Hepatocyte (in vitro differentiated cells): ENCODE data around the gene RABL6. TPM values are rescaled to one million over a fixed set of nuclear protein-coding genes. Genes with fewer than 3 reads are reported as not detected.
"Not testable (repeated sequence)": the region's sequence is repeated elsewhere in the genome, so short reads cannot be mapped to it uniquely, and the experiment has no call there.

ENCODE experiments used
- DNase-seq: peaks from one replicate; pipeline ENCODE4 v3.0.0-alpha.2; 2016; ENCODE audit warnings: low spot score
- H2AFZ ChIP-seq: fragments of 200-600 bp; sonication (generic); 2 replicates; pipeline ENCODE4 v1.6.0; 2016; ENCODE audit warnings: antibody characterized with exemption, mild to moderate bottlenecking
- H3K27ac ChIP-seq: fragments of 200-600 bp; sonication (generic); 2 replicates; pipeline ENCODE4 v1.5.1; 2016; ENCODE audit warnings: mild to moderate bottlenecking
- H3K27me3 ChIP-seq: fragments of 200-600 bp; sonication (generic); 2 replicates; pipeline ENCODE4 v1.6.1; 2016
- H3K36me3 ChIP-seq: fragments of 200-600 bp; sonication (generic); replicated peaks from 2 replicates; pipeline ENCODE4 v1.5.1; 2016; ENCODE audit warnings: low read depth; ENCODE audit not compliant: insufficient read depth
- H3K4me1 ChIP-seq: fragments of 200-600 bp; sonication (generic); 2 replicates; pipeline ENCODE4 v1.5.1; 2016; ENCODE audit warnings: mild to moderate bottlenecking, moderate library complexity; ENCODE audit not compliant: insufficient read depth
- H3K4me2 ChIP-seq: fragments of 200-600 bp; sonication (generic); 2 replicates; pipeline ENCODE4 v1.6.0; 2016
- H3K4me3 ChIP-seq: fragments of 200-600 bp; sonication (generic); 2 replicates; pipeline ENCODE4 v1.5.1; 2016; ENCODE audit warnings: mild to moderate bottlenecking
- H3K79me2 ChIP-seq: fragments of 200-600 bp; sonication (generic); 2 replicates; pipeline ENCODE4 v1.6.0; 2017; ENCODE audit warnings: mild to moderate bottlenecking
- H3K9me2 ChIP-seq: fragments of 200-600 bp; sonication (generic); replicated peaks from 2 replicates; pipeline ENCODE4 v1.6.0; 2017; ENCODE audit warnings: mild to moderate bottlenecking; ENCODE audit not compliant: insufficient read depth
- H3K9me3 ChIP-seq: fragments of 200-600 bp; sonication (generic); 2 replicates; pipeline ENCODE4 v1.5.1; 2016; ENCODE audit warnings: low read depth, mild to moderate bottlenecking
- H4K20me1 ChIP-seq: fragments of 200-600 bp; sonication (generic); 2 replicates; pipeline ENCODE4 v1.6.0; 2016; ENCODE audit warnings: mild to moderate bottlenecking; ENCODE audit not compliant: insufficient read depth, poor library complexity, severe bottlenecking
- CTCF ChIP-seq: fragments of 200-600 bp; sonication (generic); IDR thresholded peaks from 2 replicates; pipeline ENCODE4 v1.5.1; 2016; ENCODE audit warnings: antibody characterized with exemption, mild to moderate bottlenecking; ENCODE audit not compliant: poor library complexity
- EZH2 ChIP-seq: fragments of 200-600 bp; sonication (generic); IDR thresholded peaks from 2 replicates; pipeline ENCODE4 v1.6.1; 2016; ENCODE audit warnings: antibody characterized with exemption, mild to moderate bottlenecking, borderline replicate concordance
- EZH2phosphoT487 ChIP-seq: fragments of 200-600 bp; sonication (generic); IDR thresholded peaks from one replicate; pipeline ENCODE4 v1.6.1; 2018; ENCODE audit warnings: antibody characterized with exemption, mild to moderate bottlenecking, low read depth, moderate library complexity; ENCODE audit not compliant: unreplicated experiment, severe bottlenecking
- WGBS: methylation state at CpG from one replicate; pipeline ENCODE4 v1.1.6; 2016; ENCODE audit warnings: low lambda C conversion rate; ENCODE audit errors: missing lambda C conversion rate; 5-methylcytosine and 5-hydroxymethylcytosine counted together
- polyA plus RNA-seq: library from polyadenylated mRNA; unstranded; fragments of >200 nt; fragmentation: Nextera tagmentation; extraction: Ambion mirVana; gene quantifications from 2 replicates; pipeline ENCODE4 v1.2.1, GENCODE V29; 2016
- total RNA-seq: library from RNA; depleted of rRNA; stranded (reverse); fragments of >200 nt; gene quantifications from 2 replicates; pipeline ENCODE4 v1.2.3, GENCODE V29; 2014

RABL6 gene
- total and polyA plus RNA-seq, 2 experiments from 2014 or later, result 72.3 to 103 TPM

DNA sequence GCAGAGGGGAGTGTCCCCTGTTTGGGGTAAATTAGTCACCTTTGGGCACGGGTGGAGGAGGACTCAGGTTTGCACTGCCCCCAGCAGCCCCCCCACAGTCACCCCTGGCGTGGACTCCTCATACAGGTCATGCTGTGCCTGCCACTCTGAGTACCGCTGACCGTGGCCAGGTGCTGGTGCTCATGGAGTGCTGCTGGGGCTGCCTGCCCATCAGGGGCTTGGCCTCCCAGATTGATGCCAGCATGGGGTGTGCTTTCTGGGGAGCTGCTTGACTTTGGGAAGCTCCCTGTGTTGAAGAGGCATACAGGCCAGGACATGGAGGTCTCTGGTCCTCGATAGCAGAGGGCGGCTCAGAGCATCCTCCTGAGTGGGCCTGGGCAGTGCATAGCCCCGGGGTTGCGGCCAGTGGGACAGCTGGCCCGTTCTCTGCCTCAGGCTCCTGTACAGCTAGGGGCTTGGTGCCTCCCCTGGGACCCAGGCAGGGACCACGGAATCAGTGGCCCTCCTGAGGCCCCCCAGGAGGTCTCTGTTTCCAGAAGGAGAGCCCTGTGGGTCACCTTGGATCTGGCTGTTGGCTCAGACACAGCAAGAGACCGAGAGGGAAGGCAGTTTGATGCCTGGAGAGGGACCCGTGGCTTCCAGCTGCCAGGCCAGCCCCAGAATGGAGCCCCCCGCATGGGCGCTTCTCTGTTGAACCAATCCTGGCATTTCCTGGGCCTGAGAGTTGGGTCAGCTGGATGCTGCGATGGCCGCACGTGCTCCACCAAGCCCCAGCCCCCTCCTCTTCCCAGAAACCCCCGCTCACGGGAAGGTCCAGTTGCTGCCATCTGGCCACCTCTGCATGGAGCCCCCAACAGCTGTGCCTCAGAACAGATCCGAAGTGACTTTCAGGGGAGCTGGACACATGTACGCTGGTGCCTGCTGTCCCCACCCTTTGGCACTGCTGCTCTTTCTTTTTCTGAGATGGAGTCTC is 28.5 kb downstream of the RABL6 start:
- Histone ChIP-seq H3K36me3 (no peaks in the 10 kb centered on the region), H3K27ac (no peak overlapping the region), H3K79me2 (no peaks in the 10 kb centered on the region), H3K4me3 (no peak overlapping the region), H3K9me2 (no peaks in the 10 kb centered on the region), H2AFZ (no peak overlapping the region), H4K20me1 (peaks cover 5% of the 10 kb centered on the region), H3K27me3 (no peaks in the 10 kb centered on the region), H3K4me1 (peaks cover 16% of the 10 kb centered on the region), H3K9me3 (no peaks in the 10 kb centered on the region), H3K4me2 (no peak overlapping the region)
- no peak for DNase-seq
- 97% methylated on average over 20 of the region's 21 CpGs for WGBS
- TF ChIP-seq EZH2, result no peak
- TF ChIP-seq CTCF, result no peak
- no peak for TF ChIP-seq EZH2phosphoT487

DNA sequence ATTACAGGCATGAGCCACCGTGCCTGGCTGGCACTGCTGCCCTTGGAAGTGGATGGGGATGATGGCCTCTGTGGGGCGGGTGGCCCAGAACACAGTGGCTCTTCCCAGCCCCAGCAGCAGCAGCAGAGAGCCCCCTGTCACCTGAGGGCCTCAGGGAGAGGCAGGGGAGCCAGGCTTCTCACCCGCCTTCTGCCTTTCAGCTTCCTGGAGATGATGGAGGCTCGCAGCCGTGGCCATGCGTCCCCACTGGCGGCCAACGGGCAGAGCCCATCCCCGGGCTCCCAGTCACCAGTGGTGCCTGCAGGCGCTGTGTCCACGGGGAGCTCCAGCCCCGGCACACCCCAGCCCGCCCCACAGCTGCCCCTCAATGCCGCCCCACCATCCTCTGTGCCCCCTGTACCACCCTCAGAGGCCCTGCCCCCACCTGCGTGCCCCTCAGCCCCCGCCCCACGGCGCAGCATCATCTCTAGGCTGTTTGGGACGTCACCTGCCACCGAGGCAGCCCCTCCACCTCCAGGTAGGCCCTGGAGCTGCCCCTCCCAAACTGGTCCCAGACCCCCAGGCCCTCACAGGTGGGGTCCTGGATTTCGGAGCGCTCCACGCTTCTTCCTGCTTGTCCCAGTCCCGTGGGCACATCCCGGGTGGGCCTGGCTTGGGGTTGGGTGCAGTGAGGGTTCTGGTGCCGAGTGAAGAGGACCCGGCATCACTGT is 29.6 kb downstream of the RABL6 start:
- WGBS, result 95% methylated on average over 22 of the region's 27 CpGs
- DNase-seq, result no peak
- H4K20me1 ChIP-seq, result peaks cover 5% of the 10 kb centered on the region
- H3K9me3 ChIP-seq, result no peaks in the 10 kb centered on the region
- H3K27me3 ChIP-seq, result no peaks in the 10 kb centered on the region
- H2AFZ ChIP-seq, result no peak overlapping the region
- no peaks in the 10 kb centered on the region for H3K36me3 ChIP-seq
- TF ChIP-seq EZH2phosphoT487 (no peak), EZH2 (no peak), CTCF (no peak)
- no peaks in the 10 kb centered on the region for H3K79me2 ChIP-seq
- H3K4me3 ChIP-seq, result no peak overlapping the region
- peaks cover 25% of the 10 kb centered on the region for H3K4me1 ChIP-seq
- H3K9me2 ChIP-seq, result no peaks in the 10 kb centered on the region
- H3K4me2 ChIP-seq, result no peak overlapping the region
- H3K27ac ChIP-seq, result no peak overlapping the region

DNA sequence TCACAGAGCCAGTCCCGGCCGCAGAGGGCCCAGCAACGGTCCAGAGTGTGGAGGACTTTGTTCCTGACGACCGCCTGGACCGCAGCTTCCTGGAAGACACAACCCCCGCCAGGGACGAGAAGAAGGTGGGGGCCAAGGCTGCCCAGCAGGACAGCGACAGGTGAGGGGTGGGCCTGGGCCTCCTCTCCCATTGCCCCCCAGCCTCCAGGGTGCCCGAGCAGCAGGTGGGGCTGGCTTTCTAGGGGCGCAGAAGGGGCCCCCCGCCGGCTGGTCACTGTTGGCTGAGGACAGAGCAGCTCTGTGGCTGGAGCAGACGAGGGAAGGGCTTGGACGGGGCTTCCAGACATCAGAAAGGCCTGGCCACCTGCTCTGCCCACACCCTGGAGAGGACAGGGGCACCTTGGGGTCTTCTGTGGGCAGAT is 30.1 kb downstream of the RABL6 start:
- H3K79me2 ChIP-seq, H3K36me3 ChIP-seq, H4K20me1 ChIP-seq, H3K9me3 ChIP-seq, H2AFZ ChIP-seq, H3K27ac ChIP-seq, H3K4me2 ChIP-seq, H3K9me2 ChIP-seq, DNase-seq, H3K4me3 ChIP-seq, H3K27me3 ChIP-seq: not testable (repeated sequence)
- peaks cover 31% of the 10 kb centered on the region for H3K4me1 ChIP-seq
- 74% methylated on average over 12 of the region's 15 CpGs for WGBS
